GM23248 (cell line): ENCODE measurements around the gene CHST8.

Source experiments
- EZH2 ChIP-seq: fragments of 200-600 bp; sonication (generic); IDR thresholded peaks from 2 replicates; pipeline ENCODE4 v1.6.1; 2018; ENCODE audit warnings: antibody characterized with exemption, mild to moderate bottlenecking; ENCODE audit not compliant: insufficient read depth, poor library complexity, severe bottlenecking
- EZH2phosphoT487 ChIP-seq: fragments of 200-600 bp; sonication (generic); IDR thresholded peaks from 2 replicates; pipeline ENCODE4 v1.6.1; 2018; ENCODE audit warnings: antibody characterized with exemption, moderate library complexity, mild to moderate bottlenecking, low read depth; ENCODE audit not compliant: insufficient read depth

- TF ChIP-seq EZH2 (no peak), EZH2phosphoT487 (no peak)
Observed at GRCh38 chr19:33798681-33799111, 176.9 kb downstream of the CHST8 start.
